CD4-positive, alpha-beta T cell (primary cell): Measurements from ENCODE around the gene FAM124A. TPM values are rescaled to one million over a fixed set of nuclear protein-coding genes. Genes with fewer than 3 reads are reported as not detected.

Source experiments
- ATAC-seq: fragments of 200-7000 bp; cut with Tn5 transposase; one replicate; pipeline ENCODE4 v1.10.0; 2022; ENCODE audit warnings: mild to moderate bottlenecking; ENCODE audit not compliant: poor library complexity
- CTCF ChIA-PET: fragments of 350-600 bp; sonication (Branson Sonifier 250); formaldehyde crosslinking; loops from one replicate; lab custom pipeline; 2021; ENCODE audit warnings: antibody characterized with exemption, inconsistent platforms; lab: Charles Lee
- POLR2A ChIA-PET: fragments of 350-600 bp; sonication (Branson Sonifier 250); formaldehyde crosslinking; loops from one replicate; lab custom pipeline; 2021; ENCODE audit warnings: antibody characterized with exemption, inconsistent platforms; lab: Charles Lee
- DNase-seq, 14 experiments: peaks; one replicate each; pipeline ENCODE4 v3.0.0-alpha.2; 2013 to 2020; ENCODE audit warnings: mixed read lengths in 2 of 14
- H3K27ac ChIP-seq, 2 donors: one replicate each; pipeline versions ENCODE4 v1.5.1 to v1.7.0; 2013; ENCODE audit warnings: low read length in 2 of 2, low read depth in 1 of 2, mild to moderate bottlenecking in 1 of 2
- H3K27me3 ChIP-seq, 2 experiments: 1 replicate in 1 of 2; 2 replicates in 1 of 2; pipeline versions ENCODE4 v1.6.1 to v1.7.0; 2013; ENCODE audit warnings: low read length in 2 of 2, control low read depth in 1 of 2, mild to moderate bottlenecking in 1 of 2, moderate library complexity in 1 of 2; ENCODE audit not compliant: insufficient read depth in 2 of 2, control insufficient read depth in 1 of 2
- H3K36me3 ChIP-seq: one replicate; pipeline ENCODE4 v1.6.1; 2013; ENCODE audit warnings: low read length, control low read depth; ENCODE audit not compliant: insufficient read depth
- H3K4me1 ChIP-seq: one replicate; pipeline ENCODE4 v1.6.1; 2013; ENCODE audit warnings: low read length, control low read depth; ENCODE audit not compliant: insufficient read depth
- H3K4me3 ChIP-seq: one replicate; pipeline ENCODE4 v1.5.1; 2013; ENCODE audit warnings: mild to moderate bottlenecking, low read length, moderate library complexity
- H3K9me3 ChIP-seq, 2 experiments: 1 replicate in 1 of 2; 2 replicates in 1 of 2; pipeline versions ENCODE4 v1.6.1 to v1.7.0; 2013; ENCODE audit warnings: low read length in 2 of 2, mild to moderate bottlenecking in 2 of 2, control low read depth in 1 of 2, moderate library complexity in 1 of 2; ENCODE audit not compliant: control insufficient read depth in 1 of 2, insufficient read depth in 1 of 2
- H3K27ac Mint-ChIP-seq: one replicate; pipeline ENCODE4 v1.8.0; 2020; ENCODE audit warnings: mixed read lengths
- H3K27me3 Mint-ChIP-seq: one replicate; pipeline ENCODE4 v1.8.0; 2021; ENCODE audit warnings: mixed read lengths
- H3K36me3 Mint-ChIP-seq: one replicate; pipeline ENCODE4 v1.8.0; 2021; ENCODE audit warnings: low read depth, mixed read lengths
- H3K4me1 Mint-ChIP-seq: one replicate; pipeline ENCODE4 v1.8.0; 2021; ENCODE audit warnings: low read depth, mixed read lengths
- H3K4me3 Mint-ChIP-seq: one replicate; pipeline ENCODE4 v1.8.0; 2020; ENCODE audit warnings: mild to moderate bottlenecking, mixed read lengths
- H3K9me3 Mint-ChIP-seq: one replicate; pipeline ENCODE4 v1.8.0; 2020; ENCODE audit warnings: mixed read lengths
- intact Hi-C, 2 experiments: fragments of 100-400 bp; cut with DNase I in 1 of 2; cut with micrococcal nuclease in 1 of 2; formaldehyde crosslinking; loops; one replicate each; pipeline versions ENCODE4 v1.15.1 to v1.9.0; 2023 to 2025; cut with DNase I, micrococcal nuclease
- total RNA-seq, 174 experiments: library from RNA in 2 of 174; stranded (reverse) in 2 of 174; gene quantifications; one replicate each; pipeline ENCODE4 v1.2.3 and lab custom pipeline; 2021 to 2026
- TF ChIP-seq, protein P1 (sequence below): fragments of 200-600 bp; IDR thresholded peaks from one replicate; pipeline ENCODE4 v1.8.0; 2022; ENCODE audit warnings: antibody characterized with exemption, mild to moderate bottlenecking

Gene FAM124A
- total RNA-seq, 2 experiments from 2014 or later = not detected

DNA sequence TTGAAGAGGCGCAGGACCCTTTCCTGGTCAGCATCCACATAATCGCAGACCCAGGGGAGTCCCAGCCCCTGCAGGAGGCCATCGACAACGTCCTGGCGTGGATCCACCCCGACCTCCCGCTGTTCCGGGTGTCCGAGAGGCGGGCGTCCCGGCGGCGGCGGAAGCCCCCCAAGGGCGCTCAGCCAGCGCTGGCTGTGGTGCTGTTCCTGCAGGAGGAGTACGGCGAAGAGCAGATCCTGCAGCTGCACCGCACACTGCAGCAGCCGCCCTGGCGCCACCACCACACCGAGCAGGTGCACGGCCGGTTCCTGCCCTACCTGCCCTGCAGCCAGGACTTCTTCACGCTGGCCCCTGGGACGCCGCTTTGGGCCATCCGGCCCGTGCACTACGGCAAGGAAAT, 29.3 kb downstream of the FAM124A start:
- no peaks in the 10 kb centered on the region for H3K36me3 ChIP-seq
- DNase-seq (no peak), ATAC-seq (no peak)
- no peak overlapping the region for H3K27ac ChIP-seq
- Mint-ChIP-seq H3K4me1 (no peaks in the 10 kb centered on the region), H3K27me3 (no peaks in the 10 kb centered on the region), H3K4me3 (no peak overlapping the region), H3K9me3 (no peaks in the 10 kb centered on the region), H3K27ac (no peak overlapping the region), H3K36me3 (no peaks in the 10 kb centered on the region)
- no peaks in the 10 kb centered on the region for H3K4me1 ChIP-seq
- H3K4me3 ChIP-seq = no peak overlapping the region
- H3K9me3 ChIP-seq = peaks cover 0 to 4% of the 10 kb centered on the region in 2 experiments
- TF ChIP-seq, protein P1, sequence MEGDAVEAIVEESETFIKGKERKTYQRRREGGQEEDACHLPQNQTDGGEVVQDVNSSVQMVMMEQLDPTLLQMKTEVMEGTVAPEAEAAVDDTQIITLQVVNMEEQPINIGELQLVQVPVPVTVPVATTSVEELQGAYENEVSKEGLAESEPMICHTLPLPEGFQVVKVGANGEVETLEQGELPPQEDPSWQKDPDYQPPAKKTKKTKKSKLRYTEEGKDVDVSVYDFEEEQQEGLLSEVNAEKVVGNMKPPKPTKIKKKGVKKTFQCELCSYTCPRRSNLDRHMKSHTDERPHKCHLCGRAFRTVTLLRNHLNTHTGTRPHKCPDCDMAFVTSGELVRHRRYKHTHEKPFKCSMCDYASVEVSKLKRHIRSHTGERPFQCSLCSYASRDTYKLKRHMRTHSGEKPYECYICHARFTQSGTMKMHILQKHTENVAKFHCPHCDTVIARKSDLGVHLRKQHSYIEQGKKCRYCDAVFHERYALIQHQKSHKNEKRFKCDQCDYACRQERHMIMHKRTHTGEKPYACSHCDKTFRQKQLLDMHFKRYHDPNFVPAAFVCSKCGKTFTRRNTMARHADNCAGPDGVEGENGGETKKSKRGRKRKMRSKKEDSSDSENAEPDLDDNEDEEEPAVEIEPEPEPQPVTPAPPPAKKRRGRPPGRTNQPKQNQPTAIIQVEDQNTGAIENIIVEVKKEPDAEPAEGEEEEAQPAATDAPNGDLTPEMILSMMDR = no peak
- H3K27me3 ChIP-seq = peaks cover 0 to 5% of the 10 kb centered on the region in 2 experiments
- POLR2A ChIA-PET = no interaction called here
- CTCF ChIA-PET = no interaction called here
- intact Hi-C loops = no loop called here

GRCh38 chr13:51252954-51253532, 30.8 kb downstream of the FAM124A start:
- ChIA-PET CTCF (no interaction called here), POLR2A (no interaction called here)
- DNase-seq = no peak

GRCh38 chr13:51255556-51255955, 33.4 kb downstream of the FAM124A start:
- TF ChIP-seq, protein P1 = no peak
- ATAC-seq (no peak), DNase-seq (no peak)
- intact Hi-C loops = no loop called here
- H3K4me1 ChIP-seq = no peaks in the 10 kb centered on the region
- H3K4me1 Mint-ChIP-seq = no peaks in the 10 kb centered on the region
- no peak overlapping the region for H3K27ac Mint-ChIP-seq
- H3K36me3 ChIP-seq = no peaks in the 10 kb centered on the region
- H3K9me3 Mint-ChIP-seq = no peaks in the 10 kb centered on the region
- H3K36me3 Mint-ChIP-seq = no peaks in the 10 kb centered on the region
- ChIA-PET CTCF (no interaction called here), POLR2A (no interaction called here)
- H3K4me3 ChIP-seq = no peak overlapping the region
- no peaks in the 10 kb centered on the region for H3K27me3 ChIP-seq
- H3K27me3 Mint-ChIP-seq = no peaks in the 10 kb centered on the region
- H3K9me3 ChIP-seq = peaks cover 0 to 4% of the 10 kb centered on the region in 2 experiments
- H3K4me3 Mint-ChIP-seq = no peak overlapping the region
- no peak overlapping the region for H3K27ac ChIP-seq

More at GRCh38 chr13:51252954-51253532, 30.8 kb downstream of the FAM124A start:
- no peak for ATAC-seq
- intact Hi-C loops = no loop called here
- no peaks in the 10 kb centered on the region for H3K36me3 ChIP-seq
- H3K4me1 Mint-ChIP-seq = no peaks in the 10 kb centered on the region
- no peak overlapping the region for H3K4me3 ChIP-seq
- no peaks in the 10 kb centered on the region for H3K27me3 Mint-ChIP-seq
- no peak overlapping the region for H3K27ac Mint-ChIP-seq
- no peaks in the 10 kb centered on the region for H3K36me3 Mint-ChIP-seq
- H3K9me3 ChIP-seq = peaks cover 0 to 4% of the 10 kb centered on the region in 2 experiments
- no peaks in the 10 kb centered on the region for H3K4me1 ChIP-seq
- no peak overlapping the region for H3K4me3 Mint-ChIP-seq
- H3K27ac ChIP-seq = no peak overlapping the region
- no peaks in the 10 kb centered on the region for H3K9me3 Mint-ChIP-seq
- H3K27me3 ChIP-seq = no peaks in the 10 kb centered on the region
- TF ChIP-seq, protein P1 = no peak
